ENCODE data around the gene RFXAP. TPM values are rescaled to one million over a fixed set of nuclear protein-coding genes. Genes with fewer than 3 reads are reported as not detected.

RFXAP gene
- total RNA-seq, 1 donor from 2014 or later = 5.3 TPM

GRCh38 chr13:36840718-36841250 is 21.8 kb downstream of the RFXAP start:
- TF ChIP-seq, protein P1, sequence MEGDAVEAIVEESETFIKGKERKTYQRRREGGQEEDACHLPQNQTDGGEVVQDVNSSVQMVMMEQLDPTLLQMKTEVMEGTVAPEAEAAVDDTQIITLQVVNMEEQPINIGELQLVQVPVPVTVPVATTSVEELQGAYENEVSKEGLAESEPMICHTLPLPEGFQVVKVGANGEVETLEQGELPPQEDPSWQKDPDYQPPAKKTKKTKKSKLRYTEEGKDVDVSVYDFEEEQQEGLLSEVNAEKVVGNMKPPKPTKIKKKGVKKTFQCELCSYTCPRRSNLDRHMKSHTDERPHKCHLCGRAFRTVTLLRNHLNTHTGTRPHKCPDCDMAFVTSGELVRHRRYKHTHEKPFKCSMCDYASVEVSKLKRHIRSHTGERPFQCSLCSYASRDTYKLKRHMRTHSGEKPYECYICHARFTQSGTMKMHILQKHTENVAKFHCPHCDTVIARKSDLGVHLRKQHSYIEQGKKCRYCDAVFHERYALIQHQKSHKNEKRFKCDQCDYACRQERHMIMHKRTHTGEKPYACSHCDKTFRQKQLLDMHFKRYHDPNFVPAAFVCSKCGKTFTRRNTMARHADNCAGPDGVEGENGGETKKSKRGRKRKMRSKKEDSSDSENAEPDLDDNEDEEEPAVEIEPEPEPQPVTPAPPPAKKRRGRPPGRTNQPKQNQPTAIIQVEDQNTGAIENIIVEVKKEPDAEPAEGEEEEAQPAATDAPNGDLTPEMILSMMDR (IDR thresholded peaks at IDR 0.05) = no peak
- H3K27ac ChIP-seq = no peak overlapping the region
- no peaks in the 10 kb centered on the region for H3K9me3 ChIP-seq
- no peak overlapping the region for H3K4me3 ChIP-seq
- intact Hi-C loops (cut with DNase I) = no loop called here
- DNase-seq (no peak), ATAC-seq (no peak)
- no peaks in the 10 kb centered on the region for H3K4me1 ChIP-seq
- H3K27me3 ChIP-seq = no peaks in the 10 kb centered on the region
- H3K36me3 ChIP-seq = no peaks in the 10 kb centered on the region

GRCh38 chr13:36841391-36841790 is 22.4 kb downstream of the RFXAP start:
- Histone ChIP-seq H3K27me3 (no peaks in the 10 kb centered on the region), H3K9me3 (no peaks in the 10 kb centered on the region), H3K27ac (no peak overlapping the region), H3K4me1 (no peaks in the 10 kb centered on the region), H3K36me3 (no peaks in the 10 kb centered on the region), H3K4me3 (no peak overlapping the region)
- ATAC-seq = peak; percentile 49
- intact Hi-C loops (cut with DNase I) = no loop called here
- TF ChIP-seq, protein P1 (IDR thresholded peaks at IDR 0.05) = no peak
- no peak for DNase-seq

DNA sequence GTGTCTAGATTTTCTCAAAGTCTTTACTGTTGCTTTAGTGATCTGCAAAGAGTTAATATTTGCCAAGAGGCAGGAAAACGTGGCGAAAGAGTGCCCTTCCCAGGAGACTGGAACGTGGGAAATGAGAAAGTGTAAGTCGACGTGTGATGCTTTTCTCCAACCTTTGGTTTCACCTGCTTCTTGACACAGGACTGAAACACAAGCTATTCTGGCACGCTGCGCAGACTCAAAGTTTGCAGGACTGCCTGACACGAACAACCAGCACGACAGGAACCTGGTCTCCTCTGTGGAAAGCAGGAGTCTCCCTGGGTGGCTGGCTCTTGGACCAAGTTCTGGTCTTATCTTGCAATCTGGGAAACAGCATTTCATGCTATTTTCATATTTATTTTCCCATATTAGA is 28.6 kb downstream of the RFXAP start:
- TF ChIP-seq, protein P1 (IDR thresholded peaks at IDR 0.05) = no peak
- H3K9me3 ChIP-seq = no peaks in the 10 kb centered on the region
- H3K27ac ChIP-seq = no peak overlapping the region
- H3K4me3 ChIP-seq = no peak overlapping the region
- H3K4me1 ChIP-seq = no peaks in the 10 kb centered on the region
- H3K36me3 ChIP-seq = no peaks in the 10 kb centered on the region
- ATAC-seq = no peak
- DNase-seq = no peak
- no peaks in the 10 kb centered on the region for H3K27me3 ChIP-seq
- intact Hi-C loops (cut with DNase I) = no loop called here

DNA sequence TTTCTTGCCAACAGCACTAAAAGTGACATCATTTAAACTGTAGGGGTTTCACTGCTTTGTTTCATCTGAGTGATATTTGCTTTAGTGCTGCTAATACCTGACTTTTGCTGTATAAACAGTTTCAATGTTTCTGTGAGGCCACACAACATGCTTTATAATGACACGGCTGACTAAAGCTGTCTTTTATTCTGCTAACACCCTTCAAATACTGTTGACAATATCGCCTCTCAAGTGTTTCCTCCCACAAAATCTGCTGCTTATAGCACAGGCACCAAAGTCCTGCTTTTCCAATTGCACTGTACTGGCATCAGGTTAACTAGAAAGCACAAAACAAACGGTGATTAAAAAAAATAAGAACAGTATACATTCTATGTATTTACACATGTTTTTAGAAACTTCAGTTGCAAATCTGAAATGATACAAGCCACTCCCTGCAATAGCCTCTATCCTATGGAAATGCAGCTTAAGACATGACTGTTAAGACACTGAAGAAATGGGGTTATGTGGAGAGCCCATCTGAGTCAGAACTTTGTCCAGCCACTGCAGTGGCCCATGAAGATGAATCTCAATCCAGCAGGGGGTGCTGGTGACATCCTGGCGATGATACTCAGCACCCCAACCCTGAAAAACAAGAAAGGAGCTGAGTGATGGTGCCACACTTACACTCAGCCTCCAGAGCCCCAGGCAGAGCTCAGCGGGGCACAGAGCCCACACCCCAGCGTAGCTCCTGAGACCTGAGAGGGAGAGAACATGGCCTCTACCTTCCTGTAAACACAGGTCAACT is 29.4 kb downstream of the RFXAP start:
- Histone ChIP-seq H3K9me3 (no peaks in the 10 kb centered on the region), H3K4me3 (no peak overlapping the region), H3K36me3 (no peaks in the 10 kb centered on the region), H3K27ac (no peak overlapping the region), H3K4me1 (no peaks in the 10 kb centered on the region), H3K27me3 (no peaks in the 10 kb centered on the region)
- DNase-seq (no peak), ATAC-seq (peak; percentile 46)
- TF ChIP-seq, protein P1 (IDR thresholded peaks at IDR 0.05) = peak; percentile 17
- intact Hi-C loops (cut with DNase I) = no loop called here

- Histone ChIP-seq H3K4me1 (no peaks in the 10 kb centered on the region), H3K9me3 (no peaks in the 10 kb centered on the region), H3K4me3 (no peak overlapping the region), H3K27ac (no peak overlapping the region), H3K36me3 (no peaks in the 10 kb centered on the region), H3K27me3 (no peaks in the 10 kb centered on the region)
- ATAC-seq (peak; percentile 53), DNase-seq (no peak)
- intact Hi-C loops (cut with DNase I) = loop anchor here (10.0 kb wide), 1 partner anchor 144 kb away; the partner anchor contains the start of gene ALG5
- TF ChIP-seq, protein P1 (IDR thresholded peaks at IDR 0.05) = peak; percentile 18
Observed at GRCh38 chr13:36850790-36851438, 31.9 kb downstream of the RFXAP start.
